H9 (cell line): ENCODE data around the gene PSPC1. TPM values are rescaled to one million over a fixed set of nuclear protein-coding genes. Genes with fewer than 3 reads are reported as not detected.

Experiments used
- DNase-seq: peaks from one replicate; pipeline ENCODE4 v3.0.0-alpha.2; 2017
- H2AFZ ChIP-seq: one replicate; pipeline ENCODE4 v1.6.1; 2013; ENCODE audit warnings: mild to moderate bottlenecking, low read length, control low read depth, moderate library complexity
- H2AK5ac ChIP-seq: 2 replicates; pipeline ENCODE4 v1.6.1; 2013; ENCODE audit warnings: low read length, control low read depth, mixed read lengths; ENCODE audit not compliant: insufficient read length
- H2BK120ac ChIP-seq: one replicate; pipeline ENCODE4 v1.6.1; 2013; ENCODE audit warnings: low read depth, mild to moderate bottlenecking, low read length, control low read depth, inconsistent platforms; ENCODE audit not compliant: poor library complexity, severe bottlenecking
- H2BK12ac ChIP-seq: 2 replicates; pipeline ENCODE4 v1.6.1; 2013; ENCODE audit warnings: low read length, control low read depth, mixed read lengths, low read depth; ENCODE audit not compliant: insufficient read length
- H2BK15ac ChIP-seq: 2 replicates; pipeline ENCODE4 v1.6.1; 2013; ENCODE audit warnings: low read depth, low read length, control low read depth
- H2BK20ac ChIP-seq: one replicate; pipeline ENCODE4 v1.6.1; 2013; ENCODE audit warnings: low read depth, mild to moderate bottlenecking, low read length, control low read depth, inconsistent platforms; ENCODE audit not compliant: poor library complexity, severe bottlenecking
- H2BK5ac ChIP-seq: 2 replicates; pipeline ENCODE4 v1.6.1; 2013; ENCODE audit warnings: low read length, control low read depth, mixed read lengths; ENCODE audit not compliant: insufficient read length
- H3K14ac ChIP-seq: 2 replicates; pipeline ENCODE4 v1.6.1; 2013; ENCODE audit warnings: low read length, control low read depth; ENCODE audit not compliant: insufficient read depth
- H3K18ac ChIP-seq: 2 replicates; pipeline ENCODE4 v1.6.1; 2013; ENCODE audit warnings: low read depth, mild to moderate bottlenecking, mixed read lengths, low read length, control low read depth; ENCODE audit not compliant: insufficient read length
- H3K23ac ChIP-seq: 2 replicates; pipeline ENCODE4 v1.6.1; 2013; ENCODE audit warnings: low read length, control low read depth, mixed read lengths, low read depth; ENCODE audit not compliant: insufficient read length
- H3K23me2 ChIP-seq: 2 replicates; pipeline ENCODE4 v1.6.1; 2013; ENCODE audit warnings: low read depth, mild to moderate bottlenecking, mixed read lengths, low read length, control low read depth; ENCODE audit not compliant: insufficient read length, poor library complexity, severe bottlenecking
- H3K27ac ChIP-seq: 2 replicates; pipeline ENCODE4 v1.5.1; 2013; ENCODE audit warnings: low read length, control low read depth, mixed read lengths, low read depth; ENCODE audit not compliant: insufficient read length
- H3K27me3 ChIP-seq: 2 replicates; pipeline ENCODE4 v1.6.1; 2013; ENCODE audit warnings: low read length, control low read depth, inconsistent platforms; ENCODE audit not compliant: insufficient read depth
- H3K4ac ChIP-seq: 2 replicates; pipeline ENCODE4 v1.6.1; 2013; ENCODE audit warnings: low read depth, mild to moderate bottlenecking, control low read depth, inconsistent platforms, low read length, moderate library complexity
- H3K4me1 ChIP-seq: 2 replicates; pipeline ENCODE4 v1.6.1; 2013; ENCODE audit warnings: low read length, control low read depth, inconsistent platforms; ENCODE audit not compliant: insufficient read depth
- H3K4me2 ChIP-seq: 2 replicates; pipeline ENCODE4 v1.6.1; 2013; ENCODE audit warnings: low read length, control low read depth, mixed read lengths; ENCODE audit not compliant: insufficient read length, insufficient read depth
- H3K56ac ChIP-seq: 2 replicates; pipeline ENCODE4 v1.6.1; 2013; ENCODE audit warnings: low read depth, mild to moderate bottlenecking, mixed read lengths, low read length, control low read depth; ENCODE audit not compliant: insufficient read length
- H3K79me1 ChIP-seq: 2 replicates; pipeline ENCODE4 v1.6.1; 2013; ENCODE audit warnings: low read depth, mild to moderate bottlenecking, moderate library complexity, low read length, control low read depth, inconsistent platforms; ENCODE audit not compliant: insufficient read depth, poor library complexity, severe bottlenecking
- H3K79me2 ChIP-seq: 2 replicates; pipeline ENCODE4 v1.6.1; 2013; ENCODE audit warnings: low read length, control low read depth, inconsistent platforms; ENCODE audit not compliant: insufficient read depth
- H3K9ac ChIP-seq: 2 replicates; pipeline ENCODE4 v1.6.1; 2013; ENCODE audit warnings: low read length, control low read depth, mixed read lengths; ENCODE audit not compliant: insufficient read length; ENCODE audit errors: extremely low read depth
- H3K9me3 ChIP-seq: one replicate; pipeline ENCODE4 v1.6.1; 2013; ENCODE audit warnings: low read depth, low read length, inconsistent platforms; ENCODE audit not compliant: control insufficient read depth
- H3T11ph ChIP-seq: one replicate; pipeline ENCODE4 v1.6.1; 2013; ENCODE audit warnings: mild to moderate bottlenecking, low read length, control low read depth, inconsistent platforms
- H4K20me1 ChIP-seq: one replicate; pipeline ENCODE4 v1.6.1; 2013; ENCODE audit not compliant: control insufficient read depth, insufficient read length, insufficient read depth
- H4K5ac ChIP-seq: 2 replicates; pipeline ENCODE4 v1.6.1; 2013; ENCODE audit warnings: low read depth, mild to moderate bottlenecking, mixed read lengths, low read length, control low read depth; ENCODE audit not compliant: insufficient read length
- H4K8ac ChIP-seq: replicated peaks from 2 replicates; pipeline ENCODE4 v1.6.1; 2013; ENCODE audit warnings: low read length, control low read depth, mixed read lengths, low read depth; ENCODE audit not compliant: insufficient read length
- H4K91ac ChIP-seq: 2 replicates; pipeline ENCODE4 v1.6.1; 2013; ENCODE audit warnings: low read depth, mild to moderate bottlenecking, moderate library complexity, mixed read lengths, low read length, control low read depth; ENCODE audit not compliant: insufficient read length
- H3K27ac Mint-ChIP-seq, 3 experiments: 2 replicates in 2 of 3; 3 replicates in 1 of 3; pipeline ENCODE4 v1.8.0; 2020 to 2021; ENCODE audit warnings: mixed read lengths in 3 of 3, mild to moderate bottlenecking in 1 of 3, moderate library complexity in 1 of 3
- H3K27me3 Mint-ChIP-seq: 2 replicates; pipeline ENCODE4 v1.8.0; 2021; ENCODE audit warnings: low read depth, mild to moderate bottlenecking, moderate library complexity, mixed read lengths
- H3K36me3 Mint-ChIP-seq, 3 experiments: 2 replicates in 2 of 3; 3 replicates in 1 of 3; pipeline ENCODE4 v1.8.0; 2020 to 2021; ENCODE audit warnings: low read depth in 3 of 3, mixed read lengths in 3 of 3; ENCODE audit not compliant: insufficient read depth in 1 of 3
- H3K4me1 Mint-ChIP-seq, 2 experiments: 2 replicates each; pipeline ENCODE4 v1.8.0; 2020; ENCODE audit warnings: mixed read lengths in 2 of 2
- H3K4me3 Mint-ChIP-seq, 2 experiments: 2 replicates in 1 of 2; 3 replicates in 1 of 2; pipeline ENCODE4 v1.8.0; 2020 to 2021; ENCODE audit warnings: mild to moderate bottlenecking in 2 of 2, mixed read lengths in 2 of 2, moderate library complexity in 1 of 2
- H3K9me3 Mint-ChIP-seq, 2 experiments: 2 replicates in 1 of 2; 3 replicates in 1 of 2; pipeline ENCODE4 v1.8.0; 2020; ENCODE audit warnings: mild to moderate bottlenecking in 2 of 2, mixed read lengths in 2 of 2, moderate library complexity in 1 of 2
- WGBS: extraction: QIAGEN DNeasy Blood & Tissue Kit; methylation state at CpG from one replicate; pipeline ENCODE4 v1.1.7; 2013; ENCODE audit warnings: missing lambda C conversion rate, low lambda C conversion rate, mixed read lengths; ENCODE audit not compliant: insufficient read length; ENCODE audit errors: extremely low coverage; 5-methylcytosine and 5-hydroxymethylcytosine counted together
- total RNA-seq: library from RNA; stranded (reverse); gene quantifications from 2 replicates; pipeline ENCODE4 v1.2.1, GENCODE V29; 2021
- TF ChIP-seq, protein P1 (sequence below): fragments of 200-600 bp; sonication (generic); conservative IDR thresholded peaks from 3 replicates; pipeline ENCODE4 v1.8.0; 2021; ENCODE audit warnings: antibody characterized with exemption, mild to moderate bottlenecking

The PSPC1 gene
- total RNA-seq, 1 experiment from 2014 or later = 134 TPM

DNA sequence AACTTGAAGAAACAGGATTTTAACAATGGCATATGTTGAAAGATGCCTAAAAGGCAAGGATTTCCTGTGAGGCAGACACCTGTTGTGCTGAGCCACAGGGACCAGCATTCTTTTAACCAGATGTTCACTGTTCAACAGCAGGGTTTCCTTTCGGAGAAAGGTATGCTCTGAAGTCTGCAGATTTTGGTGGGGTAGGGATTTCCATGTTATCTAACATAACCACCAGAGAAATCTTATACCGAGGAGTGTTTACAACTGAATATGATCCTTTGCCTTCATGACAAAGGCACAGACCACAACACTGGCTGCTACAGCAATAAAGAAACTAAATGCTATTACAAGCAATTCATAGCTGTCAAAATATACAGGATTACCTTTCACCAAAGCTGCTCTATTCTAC lies 101.2 kb downstream of the PSPC1 start:
- Histone ChIP-seq H3K4me1 (peaks cover 4% of the 10 kb centered on the region; the same call in 1 of the 2 replicates), H3K4ac (no peak overlapping the region), H3K27me3 (no peaks in the 10 kb centered on the region), H3K9ac (no peak overlapping the region), H3K23ac (no peak overlapping the region), H3K79me2 (no peaks in the 10 kb centered on the region), H3K4me2 (peak overlapping the region; percentile 24), H2BK120ac (no peak overlapping the region), H3K79me1 (peaks cover 4% of the 10 kb centered on the region), H2BK20ac (no peak overlapping the region), H4K91ac (no peak overlapping the region), H4K8ac (no peak overlapping the region), H3K9me3 (no peaks in the 10 kb centered on the region), H3K18ac (no peak overlapping the region), H3K14ac (no peak overlapping the region), H3K56ac (no peak overlapping the region), H4K20me1 (no peaks in the 10 kb centered on the region), H2BK15ac (no peak overlapping the region), H2BK12ac (no peak overlapping the region), H3T11ph (no peak overlapping the region), H2AFZ (no peak overlapping the region), H3K23me2 (no peaks in the 10 kb centered on the region), H3K27ac (no peak overlapping the region), H4K5ac (no peak overlapping the region), H2AK5ac (no peak overlapping the region), H2BK5ac (no peak overlapping the region)
- Mint-ChIP-seq H3K9me3 (no peaks in the 10 kb centered on the region), H3K27me3 (no peaks in the 10 kb centered on the region), H3K4me1 (peaks cover 38 to 42% of the 10 kb centered on the region in 2 experiments), H3K4me3 (peak overlapping the region in 1 of 2 experiments; percentile 30; a peak in 2 of 5 replicates), H3K36me3 (peaks cover 5 to 12% (median 8%) of the 10 kb centered on the region in 3 experiments; a peak in 5 of 7 replicates), H3K27ac (peak overlapping the region in 1 of 3 experiments; percentile 92; a peak in 3 of 7 replicates)
- DNase-seq = no peak
- TF ChIP-seq, protein P1, sequence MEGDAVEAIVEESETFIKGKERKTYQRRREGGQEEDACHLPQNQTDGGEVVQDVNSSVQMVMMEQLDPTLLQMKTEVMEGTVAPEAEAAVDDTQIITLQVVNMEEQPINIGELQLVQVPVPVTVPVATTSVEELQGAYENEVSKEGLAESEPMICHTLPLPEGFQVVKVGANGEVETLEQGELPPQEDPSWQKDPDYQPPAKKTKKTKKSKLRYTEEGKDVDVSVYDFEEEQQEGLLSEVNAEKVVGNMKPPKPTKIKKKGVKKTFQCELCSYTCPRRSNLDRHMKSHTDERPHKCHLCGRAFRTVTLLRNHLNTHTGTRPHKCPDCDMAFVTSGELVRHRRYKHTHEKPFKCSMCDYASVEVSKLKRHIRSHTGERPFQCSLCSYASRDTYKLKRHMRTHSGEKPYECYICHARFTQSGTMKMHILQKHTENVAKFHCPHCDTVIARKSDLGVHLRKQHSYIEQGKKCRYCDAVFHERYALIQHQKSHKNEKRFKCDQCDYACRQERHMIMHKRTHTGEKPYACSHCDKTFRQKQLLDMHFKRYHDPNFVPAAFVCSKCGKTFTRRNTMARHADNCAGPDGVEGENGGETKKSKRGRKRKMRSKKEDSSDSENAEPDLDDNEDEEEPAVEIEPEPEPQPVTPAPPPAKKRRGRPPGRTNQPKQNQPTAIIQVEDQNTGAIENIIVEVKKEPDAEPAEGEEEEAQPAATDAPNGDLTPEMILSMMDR = no peak
- WGBS = no CpG with 5 or more reads among the region's 2 CpGs
